K562 (cell line): Measurements from ENCODE around the gene ATRN. TPM values are rescaled to one million over a fixed set of nuclear protein-coding genes. Genes with fewer than 3 reads are reported as not detected.

Experiments used
- HINFP ChIP-seq: fragments of 450-650 bp; conservative IDR thresholded peaks from 2 replicates; pipeline ENCODE4 v1.6.1; 2016; ENCODE audit warnings: missing genetic modification characterization, low read depth, mild to moderate bottlenecking, control low read depth, missing compliant biosample characterization
- TFAP4 ChIP-seq: sonication (generic); formaldehyde crosslinking; IDR thresholded peaks from 2 replicates; pipeline ENCODE4 v1.8.0; 2022; ENCODE audit warnings: missing genetic modification reagents, mild to moderate bottlenecking, moderate library complexity, borderline replicate concordance
- TSC22D4 ChIP-seq: fragments of 450-650 bp; IDR thresholded peaks from 2 replicates; pipeline ENCODE4 v1.6.1; 2016; ENCODE audit warnings: missing genetic modification characterization, missing biosample characterization, control low read depth
- UBTF ChIP-seq, 2 experiments: IDR thresholded peaks; 2 replicates each; pipeline ENCODE4 v1.6.1; 2012; ENCODE audit warnings: improper control_type of control experiment in 2 of 2, low read depth in 2 of 2, low read length in 2 of 2, borderline replicate concordance in 1 of 2
- polyA plus RNA-seq, 8 experiments: library from polyadenylated mRNA; depleted of rRNA in 4 of 8; stranded (reverse) in 5 of 8; unstranded in 3 of 8; fragments of >200 nt; fragmentation: Nextera tagmentation in 2 of 8; fragmentation: Illumina TruSeq in 1 of 8; extraction: Ambion mirVana in 2 of 8; extraction: Trizol in 1 of 8; gene quantifications; 2 replicates each; pipeline versions ENCODE4 v1.2.1 to v1.2.3, GENCODE V29; 2011 to 2014; ENCODE audit warnings: inconsistent platforms in 1 of 8, missing spikeins in 1 of 8
- total RNA-seq, 7 experiments: library from RNA; depleted of rRNA in 6 of 7; stranded (reverse); fragments of >200 nt in 6 of 7; fragmentation: Illumina TruSeq in 2 of 7; extraction: Trizol in 2 of 7; gene quantifications; 2 replicates each; pipeline versions ENCODE4 v1.2.1 to v1.2.3, GENCODE V29; 2011 to 2021; ENCODE audit warnings: low replicate concordance in 1 of 7

The ATRN gene
- total and polyA plus RNA-seq, 9 of the 15 experiments (the other 6 are each of a cell fraction or from before 2014, with no cell fraction given) = 0.69 to 16.5 (median 7.6) TPM

GRCh38 chr20:3648951-3649350 is 178.1 kb downstream of the ATRN start (continued):
- TF ChIP-seq HINFP (tag) = no peak
- TF ChIP-seq UBTF (IDR thresholded peaks at IDR 0.05; ENCODE audit: borderline replicate concordance in 1 of 2, low read depth in 2 of 2, low read length in 2 of 2) = no peak
- TF ChIP-seq TFAP4 (CRISPR knock-in tag) = no peak
- TF ChIP-seq TSC22D4 = no peak
